NCI-H82 (cell line): ENCODE measurements around the gene POLA2.
"Not testable (repeated sequence)": the region's sequence is repeated elsewhere in the genome, so short reads cannot be mapped to it uniquely, and the experiment has no call there.

Source experiments
- DNase-seq: peaks from one replicate; lab custom pipeline; 2025; lab: John Stamatoyannopoulos, UW

Gene POLA2

GRCh38 chr11:65261591-65262380 is at the start of gene POLA2:
TSS of gene POLA2 (plus strand) at chr11:65261962. CDS start at chr11:65262293, 331 bp downstream.
- peak; percentile 97 for DNase-seq

DNA sequence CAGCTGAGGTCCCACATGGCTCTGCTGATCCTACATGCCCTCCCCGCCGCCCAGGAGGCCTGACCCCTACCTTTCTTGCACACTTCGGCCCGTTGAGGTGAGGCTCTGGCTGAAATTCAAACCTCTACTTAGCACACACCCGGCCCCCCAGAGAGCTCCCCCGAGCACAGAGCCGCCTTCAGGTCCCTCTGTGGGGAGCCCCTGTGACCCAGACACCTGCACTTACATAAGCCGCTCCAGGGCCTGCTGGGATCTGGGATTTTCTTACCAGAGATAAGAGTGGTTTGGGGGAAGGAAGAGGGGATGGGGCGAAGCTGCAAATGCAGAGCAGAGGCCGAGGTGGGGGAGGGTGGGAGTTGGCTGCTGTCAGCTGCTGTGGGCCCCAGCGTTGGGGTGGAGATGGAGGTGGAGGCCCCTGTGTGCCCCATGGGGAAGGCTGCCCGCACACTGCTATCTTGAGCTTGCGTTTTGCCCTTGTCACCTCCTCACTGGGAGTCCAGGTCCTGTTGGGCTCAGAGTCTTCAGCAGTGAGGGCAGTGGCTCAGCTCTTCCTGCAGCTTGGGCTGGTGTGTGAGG is 49.4 kb upstream of the POLA2 start:
- DNase-seq: no peak

- no peak for DNase-seq
Observed at GRCh38 chr11:65213322-65214211, 48.2 kb upstream of the POLA2 start.

DNA sequence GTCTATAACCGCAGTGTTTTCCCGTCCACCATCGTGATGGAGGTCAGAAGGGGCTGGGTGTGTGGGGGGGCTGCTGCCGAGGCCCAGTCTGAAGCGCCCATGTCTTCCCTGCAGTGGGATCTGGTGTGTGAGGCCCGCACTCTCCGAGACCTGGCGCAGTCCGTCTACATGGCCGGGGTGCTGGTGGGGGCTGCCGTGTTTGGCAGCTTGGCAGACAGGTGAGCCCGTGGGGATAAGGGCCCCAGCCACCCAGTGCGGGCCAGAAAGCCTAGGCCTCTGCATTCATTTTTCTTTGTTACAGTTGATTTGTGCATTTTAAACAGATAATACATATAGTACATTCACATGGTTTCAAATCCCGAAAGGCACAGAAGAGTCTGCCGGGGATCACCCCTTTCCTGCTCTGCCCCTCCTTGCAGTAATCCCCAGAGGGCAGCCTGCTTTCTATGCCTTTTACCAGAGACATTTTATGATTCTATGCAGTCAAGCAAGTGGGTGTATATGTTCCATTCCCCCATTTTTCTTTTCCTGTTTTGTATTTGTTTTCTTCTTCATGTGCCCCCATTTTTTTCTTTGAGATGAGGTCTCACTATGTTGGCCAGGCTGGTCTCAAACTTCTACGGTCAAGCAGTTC is 47.4 kb upstream of the POLA2 start:
- DNase-seq: no peak

- no peak for DNase-seq
Observed at GRCh38 chr11:65215441-65216076, 46.2 kb upstream of the POLA2 start.

GRCh38 chr11:65216830-65217229 is 44.9 kb upstream of the POLA2 start:
- DNase-seq: no peak

GRCh38 chr11:65217441-65218423 is 44.0 kb upstream of the POLA2 start:
- no peak for DNase-seq

GRCh38 chr11:65218446-65218845 is 43.3 kb upstream of the POLA2 start:
- no peak for DNase-seq

GRCh38 chr11:65219930-65220213 is 41.9 kb upstream of the POLA2 start:
- no peak for DNase-seq

DNA sequence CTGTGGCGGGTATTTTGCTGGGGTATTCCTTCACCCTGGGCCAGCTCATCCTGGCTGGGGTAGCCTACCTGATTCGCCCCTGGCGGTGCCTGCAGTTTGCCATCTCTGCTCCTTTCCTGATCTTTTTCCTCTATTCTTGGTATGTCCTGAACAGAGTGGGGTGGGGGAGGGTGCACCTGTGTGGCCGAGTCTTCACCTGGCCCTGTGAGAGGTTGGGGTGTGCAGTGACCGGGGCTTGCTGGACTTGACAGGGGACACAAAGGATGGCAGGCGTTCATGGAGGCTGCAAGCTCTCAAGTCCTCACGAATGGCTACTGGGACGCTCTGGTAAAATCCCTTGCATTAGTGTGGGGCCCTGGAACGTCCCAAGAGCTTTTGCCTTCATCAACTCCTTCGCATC is 40.7 kb upstream of the POLA2 start:
- no peak for DNase-seq

DNA sequence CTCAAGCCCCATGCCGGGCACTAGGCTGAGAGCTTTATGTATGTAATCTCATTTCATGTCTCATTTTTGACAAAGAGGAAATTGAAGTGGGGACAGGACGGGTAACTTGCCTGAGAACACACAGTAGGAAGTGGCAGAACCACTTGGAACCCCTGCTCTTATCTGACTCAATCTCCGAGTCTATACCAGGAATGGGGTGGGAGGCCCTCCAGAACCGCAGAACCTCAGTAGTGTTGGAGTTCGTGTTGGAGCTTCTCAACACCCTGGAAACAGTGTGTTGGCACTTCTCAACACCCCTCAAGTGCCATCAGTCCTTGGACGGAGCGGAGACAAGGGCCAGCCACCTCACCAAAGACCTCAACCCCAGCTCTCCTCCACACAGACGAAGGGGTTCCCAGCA is 38.8 kb upstream of the POLA2 start:
- DNase-seq: no peak

GRCh38 chr11:65224930-65225278 is 36.9 kb upstream of the POLA2 start:
- DNase-seq: peak; percentile 37

DNA sequence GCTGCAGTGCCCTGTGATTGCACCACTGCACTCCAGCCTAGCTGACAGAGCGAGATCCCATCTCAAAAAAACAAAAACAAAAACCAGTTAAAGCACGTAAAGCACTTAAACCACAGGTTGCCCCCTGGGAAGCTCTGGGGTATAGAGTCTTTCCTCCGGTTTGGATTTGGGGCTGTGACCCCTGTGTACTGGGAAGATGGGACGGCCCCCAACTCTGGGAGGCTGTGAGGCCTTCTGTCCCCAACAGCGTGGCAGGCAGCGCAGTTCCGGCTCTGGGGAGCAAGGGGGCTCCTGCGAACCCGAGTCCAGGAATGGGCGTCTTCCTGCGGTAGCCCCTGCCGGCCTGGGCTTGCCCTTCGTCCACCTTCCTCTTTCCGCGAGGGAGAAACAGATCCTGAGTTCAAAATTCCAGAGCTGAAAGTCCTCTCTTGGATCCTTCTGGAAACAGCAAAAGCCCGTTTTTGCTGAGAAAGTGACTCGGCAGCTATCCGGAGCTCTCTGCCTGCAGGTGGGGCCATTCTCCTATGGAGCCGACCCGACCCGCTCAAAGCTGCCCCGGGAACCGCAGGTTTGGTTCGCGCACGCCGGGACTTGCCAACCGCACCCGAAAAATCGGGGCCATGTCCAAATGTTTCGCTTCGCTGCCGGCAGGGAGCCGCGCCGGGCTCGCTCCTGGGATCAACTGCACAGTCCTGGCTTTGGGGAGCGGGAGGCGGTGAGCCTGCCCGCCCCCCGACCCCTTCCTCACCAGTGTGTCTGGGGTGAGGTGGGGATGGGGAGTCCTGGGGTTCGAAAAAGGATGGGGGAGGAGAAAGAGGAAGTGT is 36.3 kb upstream of the POLA2 start:
- DNase-seq: peak; percentile 40

GRCh38 chr11:65226103-65226442 is 35.7 kb upstream of the POLA2 start:
- DNase-seq: no peak

DNA sequence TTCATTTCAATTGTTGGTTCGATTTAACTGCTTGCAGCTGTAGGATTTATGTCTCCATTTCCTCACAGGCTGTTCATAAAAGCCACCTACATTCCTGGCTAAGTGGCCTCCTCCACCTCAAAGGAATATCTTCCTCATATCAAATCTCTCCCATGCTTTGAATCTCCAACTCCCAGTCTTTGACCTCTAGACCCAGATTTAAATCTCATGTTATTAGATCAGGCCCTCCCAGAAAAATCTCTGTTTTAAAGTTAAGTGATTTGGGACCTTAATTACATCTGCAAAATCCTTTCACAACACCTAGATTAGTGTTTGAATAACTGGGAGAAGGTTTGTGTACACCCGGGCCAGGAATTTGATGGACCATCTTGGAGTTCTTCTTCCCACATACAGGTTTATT is 33.9 kb upstream of the POLA2 start:
- no peak for DNase-seq

- DNase-seq: no peak
Observed at GRCh38 chr11:65236194-65237059, 25.3 kb upstream of the POLA2 start.

DNA sequence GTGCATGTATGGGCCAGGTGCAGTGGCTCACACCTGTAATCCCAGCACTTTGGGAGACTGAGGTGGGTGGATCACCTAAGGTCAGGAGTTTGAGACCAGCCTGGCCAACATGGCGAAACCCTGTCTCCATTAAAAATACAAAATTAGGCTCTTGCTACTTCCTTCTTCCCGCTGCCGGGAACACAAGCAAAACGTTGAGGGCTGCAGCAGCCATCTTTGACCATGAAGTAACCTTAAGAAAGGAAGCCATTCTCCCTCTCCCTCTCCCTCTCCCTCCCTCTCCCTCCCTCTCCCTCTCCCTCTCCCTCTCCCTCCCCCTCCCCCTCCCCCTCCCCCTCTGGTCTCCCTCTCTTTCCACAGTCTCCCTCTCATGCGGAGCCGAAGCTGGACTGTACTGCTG is 23.5 kb upstream of the POLA2 start:
- not testable (repeated sequence) for DNase-seq

GRCh38 chr11:65241134-65241533 is 20.6 kb upstream of the POLA2 start:
- no peak for DNase-seq

DNA sequence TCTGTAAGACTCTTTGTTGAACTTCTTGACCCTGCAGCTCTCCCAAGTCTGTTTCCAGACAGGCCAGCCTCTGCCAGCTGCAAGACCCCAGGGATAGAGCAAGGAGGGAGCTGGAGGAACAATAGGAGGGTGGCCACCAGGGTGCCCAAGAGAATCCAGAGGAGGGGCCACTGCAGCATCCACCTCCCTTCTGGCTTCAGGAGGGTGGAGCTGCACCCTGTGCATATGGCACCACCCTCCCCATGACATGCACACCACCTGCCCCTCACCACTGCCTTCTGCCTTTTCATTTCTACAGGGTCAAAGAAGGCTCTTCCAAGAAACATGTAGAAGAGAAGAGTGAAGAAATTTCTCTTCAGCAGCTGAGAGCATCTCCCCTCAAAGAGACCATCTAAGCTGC is 20.1 kb upstream of the POLA2 start:
- DNase-seq: peak; percentile 30
